ENCODE measurements around the gene MYO5B.

MYO5B gene

DNA sequence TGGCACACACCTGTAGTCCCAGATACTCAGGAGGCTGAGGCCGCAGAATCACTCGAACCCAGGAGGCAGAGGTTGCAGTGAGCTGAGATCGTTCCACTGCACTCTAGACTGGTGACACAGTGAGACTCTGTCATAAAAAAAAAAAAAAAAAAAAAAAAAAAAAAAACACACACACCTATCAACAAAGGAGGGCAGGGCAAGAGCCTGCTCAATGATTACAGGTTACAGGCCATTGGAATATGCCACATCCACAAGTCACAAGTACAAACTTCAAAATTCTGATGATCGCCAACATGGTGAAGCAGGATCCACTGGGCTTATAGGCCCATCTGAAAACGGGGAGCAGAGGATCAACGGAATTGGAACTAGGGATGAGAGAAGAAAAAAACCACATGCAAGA lies 6.3 kb downstream of the MYO5B start:
- DNase-seq (ENCODE audit: low spot score) = no peak

DNA sequence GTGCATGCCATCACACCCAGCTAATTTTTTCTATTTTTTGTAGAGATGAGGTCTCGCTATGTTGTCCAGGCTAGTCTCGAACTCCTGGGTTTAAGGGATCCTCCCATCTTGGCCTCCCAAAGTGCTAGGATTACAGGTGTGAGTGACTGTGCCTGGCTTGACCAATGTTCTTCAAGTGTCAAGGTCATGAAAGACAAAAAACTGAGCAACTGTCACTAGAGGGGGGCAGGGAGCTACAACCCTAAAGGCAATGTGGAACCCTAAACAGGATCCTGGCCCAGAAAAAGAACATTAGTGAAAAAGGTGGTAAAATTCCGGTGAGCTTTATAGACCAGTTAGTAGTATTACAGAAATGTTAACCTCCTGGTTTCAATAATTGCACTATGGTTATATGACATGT lies 7.3 kb downstream of the MYO5B start:
- DNase-seq (ENCODE audit: low spot score) = no peak

DNA sequence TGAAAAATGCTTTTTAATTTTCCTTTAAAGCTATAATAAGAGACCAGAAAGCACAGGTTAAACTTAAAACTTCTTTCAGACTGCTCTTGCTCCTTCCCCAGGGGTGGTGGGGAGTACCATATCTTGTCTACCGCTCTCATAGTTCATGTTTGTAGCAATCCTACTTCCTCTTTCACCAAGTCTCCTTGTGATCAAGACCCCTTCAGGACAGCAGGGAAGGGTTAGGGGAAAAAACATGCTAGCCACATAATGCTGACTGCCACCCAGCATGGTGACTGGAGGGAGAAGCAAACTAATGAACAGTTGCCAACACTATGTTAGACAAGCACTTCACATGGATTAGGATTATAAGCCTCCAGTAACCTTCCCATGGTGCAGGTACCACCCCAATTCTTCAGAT lies 8.6 kb downstream of the MYO5B start:
- no peak for DNase-seq (ENCODE audit: low spot score)

DNA sequence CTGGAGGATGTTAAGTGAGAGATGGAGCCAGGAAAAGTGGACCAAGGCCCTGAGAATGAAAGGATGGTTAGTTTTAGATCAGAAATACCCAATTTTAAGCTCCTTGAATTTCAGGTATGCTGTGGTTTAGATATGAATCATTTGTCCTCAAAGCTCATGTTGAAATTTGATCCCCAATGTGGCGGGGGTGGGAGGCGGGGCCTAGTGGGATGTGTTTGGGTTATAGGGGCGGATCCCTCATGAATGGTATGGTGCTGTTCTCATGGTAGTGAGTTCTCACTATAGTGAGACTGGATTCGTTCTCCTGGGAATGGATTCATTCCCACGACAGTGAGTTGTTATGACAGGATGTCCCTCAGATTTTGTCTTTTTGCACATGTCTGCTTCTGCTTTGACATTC lies 11.4 kb downstream of the MYO5B start:
- DNase-seq (ENCODE audit: low spot score) = no peak

DNA sequence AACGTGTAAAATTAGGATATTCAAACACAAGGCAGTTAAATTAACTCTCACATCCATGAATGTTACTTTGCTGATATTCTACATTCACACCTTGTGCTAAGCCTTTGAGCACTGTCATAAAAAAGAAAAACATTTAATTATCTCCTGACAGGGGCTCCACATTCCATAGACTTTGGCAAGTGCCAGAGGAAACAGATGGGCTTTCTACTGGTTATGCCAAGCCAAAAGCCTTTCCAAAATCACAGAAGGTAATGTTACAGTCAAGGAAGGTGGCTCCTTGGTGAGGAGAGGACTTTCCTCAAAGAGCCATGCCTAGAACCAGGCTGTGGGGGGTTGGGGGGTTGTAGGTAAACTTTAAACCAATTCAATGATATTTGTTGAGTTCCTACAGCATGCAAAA lies 12.4 kb downstream of the MYO5B start:
- DNase-seq (ENCODE audit: low spot score) = no peak

DNA sequence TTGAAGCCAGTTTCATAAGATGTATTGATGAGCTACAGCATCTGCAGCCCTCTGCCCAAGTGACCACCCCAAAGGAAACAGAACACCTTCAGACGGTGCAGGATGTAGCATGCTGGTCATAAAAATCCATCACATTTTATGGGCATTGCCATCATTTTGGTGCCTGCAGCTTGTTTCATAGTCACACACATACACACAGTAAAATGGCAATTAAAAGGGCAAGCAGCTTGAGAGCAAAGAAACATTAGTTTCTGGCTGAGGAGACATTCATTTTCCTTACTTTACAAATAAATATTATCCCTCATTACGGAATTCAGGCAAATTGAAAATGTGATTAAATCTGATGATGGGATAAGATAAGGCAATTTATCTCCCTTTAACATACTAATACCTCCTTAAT lies 13.4 kb downstream of the MYO5B start:
- DNase-seq (ENCODE audit: low spot score) = no peak

DNA sequence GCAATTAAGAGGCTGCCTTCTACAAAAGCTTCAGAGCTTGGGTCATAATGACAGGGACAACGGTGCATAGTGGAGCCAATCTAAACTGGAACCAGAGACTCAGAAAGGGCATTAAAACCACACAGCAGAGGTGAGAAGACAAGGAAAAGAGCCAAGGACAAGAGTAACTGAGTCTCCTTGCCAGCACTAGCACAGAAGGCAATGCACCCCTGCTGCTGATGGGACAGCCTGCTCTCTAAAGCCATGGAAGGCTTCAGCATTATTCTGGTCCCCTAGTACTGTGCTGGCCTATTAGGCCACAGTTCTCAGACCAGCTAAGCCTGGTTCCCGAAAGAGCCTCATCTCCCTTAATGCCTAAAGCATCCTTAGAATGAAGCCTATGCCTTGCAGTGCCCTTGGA lies 15.5 kb downstream of the MYO5B start:
- no peak for DNase-seq (ENCODE audit: low spot score)

DNA sequence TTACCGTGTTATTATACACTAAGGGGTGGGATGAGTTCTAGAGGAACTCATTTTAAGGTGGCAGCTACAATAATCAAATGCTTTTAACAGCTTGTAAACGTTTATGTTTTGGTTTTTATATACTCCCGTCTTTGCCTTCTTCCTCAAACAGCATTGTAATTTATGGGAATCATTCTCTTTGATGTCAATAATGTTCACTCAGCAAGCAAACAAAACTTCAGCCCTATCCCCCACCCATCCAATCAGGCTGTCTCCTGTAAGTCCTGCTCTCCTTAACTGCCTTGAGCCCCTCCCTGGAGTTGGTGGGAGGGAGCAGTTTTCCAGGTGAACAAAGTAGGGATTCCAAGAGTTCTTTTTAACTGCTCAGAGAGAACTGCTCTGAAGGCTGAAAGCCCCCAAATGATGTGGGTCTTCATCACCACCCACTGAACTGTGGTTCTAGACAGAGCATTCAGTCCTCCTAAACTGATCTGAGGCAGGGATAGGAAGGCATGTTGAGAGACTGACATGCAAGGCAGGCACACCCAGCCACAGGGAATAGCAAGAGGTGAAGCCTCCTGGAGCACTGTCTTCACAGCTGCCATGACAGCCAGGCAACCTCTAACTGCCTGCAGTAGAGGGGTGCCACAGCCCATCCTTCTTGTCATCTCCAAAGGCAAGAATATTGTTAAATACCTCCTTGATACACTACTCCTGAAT lies 17.5 kb downstream of the MYO5B start:
- DNase-seq (ENCODE audit: low spot score) = no peak

DNA sequence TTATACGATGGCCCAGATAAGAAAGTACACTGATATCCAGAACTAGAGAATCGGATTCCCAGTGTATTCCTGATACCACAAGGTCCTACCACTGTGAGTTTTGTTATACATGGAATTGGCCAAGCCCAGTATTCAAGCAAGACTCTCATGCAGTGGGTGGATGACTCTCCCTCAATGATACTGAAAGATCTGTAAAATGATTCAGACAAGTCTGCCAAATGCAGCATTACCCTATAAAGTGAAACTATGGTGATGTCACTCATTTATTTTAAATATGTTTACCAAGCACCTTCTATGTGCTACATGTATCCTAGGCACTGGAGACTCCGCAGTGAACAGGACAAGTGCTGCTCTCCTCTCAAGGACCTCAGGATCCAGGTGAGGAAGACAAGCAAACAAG lies 22.6 kb downstream of the MYO5B start:
- no peak for DNase-seq (ENCODE audit: low spot score)

DNA sequence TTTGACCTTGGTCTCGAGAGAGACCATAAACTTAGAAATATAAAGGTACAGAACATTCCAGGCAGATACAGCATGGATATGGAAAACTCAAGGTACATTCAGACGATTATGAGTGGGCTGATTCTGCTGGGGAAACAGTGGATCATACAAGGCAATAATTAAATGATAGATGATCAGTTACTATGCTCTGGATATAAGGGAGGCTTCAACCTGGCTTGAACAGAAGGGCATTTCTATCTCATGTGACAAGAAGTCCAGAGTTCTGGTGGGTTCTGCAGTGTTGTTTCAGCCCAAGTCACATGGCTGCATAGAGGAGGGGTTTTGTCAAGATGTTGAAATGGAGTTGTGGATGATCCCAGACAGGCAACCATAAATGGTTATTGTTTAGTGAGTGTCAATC lies 23.5 kb downstream of the MYO5B start:
- no peak for DNase-seq (ENCODE audit: low spot score)

DNA sequence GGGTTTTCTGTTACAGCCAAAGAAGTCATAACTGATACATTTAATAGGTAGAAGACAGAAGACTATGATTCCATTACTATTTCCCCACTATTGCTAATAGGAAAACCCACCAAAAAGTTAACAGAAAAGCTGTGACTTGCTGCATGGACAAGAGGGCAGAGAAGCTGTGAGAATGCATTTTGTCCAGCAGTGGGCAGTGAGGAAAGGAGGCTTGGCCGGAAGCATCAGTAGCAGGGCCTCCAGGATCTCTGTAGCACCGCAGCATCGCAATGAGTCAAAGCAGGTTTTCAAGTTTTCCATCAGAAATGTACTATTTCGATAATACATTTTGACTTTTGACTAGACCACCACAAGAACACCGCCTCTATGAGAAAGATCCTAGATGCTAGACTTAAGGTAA lies 24.9 kb downstream of the MYO5B start:
- DNase-seq (ENCODE audit: low spot score) = no peak

DNA sequence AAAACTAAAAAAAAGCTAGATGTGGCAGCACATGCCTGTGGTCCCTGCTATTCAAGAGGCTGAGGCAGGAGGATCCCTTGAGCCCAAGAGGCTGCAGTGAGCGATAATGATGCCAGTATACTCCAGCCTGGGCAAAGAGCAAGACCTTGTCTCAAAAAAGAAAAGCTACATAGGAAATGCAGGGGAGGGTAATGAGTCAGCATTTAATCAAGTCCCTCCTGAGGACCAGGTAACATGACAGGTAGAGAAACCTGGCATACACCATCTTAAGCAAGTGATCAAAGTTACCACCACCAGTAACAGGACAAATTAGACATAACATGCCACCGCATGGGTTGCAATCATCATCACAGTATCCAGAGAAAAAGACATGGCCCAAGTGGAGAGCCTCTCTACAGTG lies 25.8 kb downstream of the MYO5B start:
- no peak for DNase-seq (ENCODE audit: low spot score)

DNA sequence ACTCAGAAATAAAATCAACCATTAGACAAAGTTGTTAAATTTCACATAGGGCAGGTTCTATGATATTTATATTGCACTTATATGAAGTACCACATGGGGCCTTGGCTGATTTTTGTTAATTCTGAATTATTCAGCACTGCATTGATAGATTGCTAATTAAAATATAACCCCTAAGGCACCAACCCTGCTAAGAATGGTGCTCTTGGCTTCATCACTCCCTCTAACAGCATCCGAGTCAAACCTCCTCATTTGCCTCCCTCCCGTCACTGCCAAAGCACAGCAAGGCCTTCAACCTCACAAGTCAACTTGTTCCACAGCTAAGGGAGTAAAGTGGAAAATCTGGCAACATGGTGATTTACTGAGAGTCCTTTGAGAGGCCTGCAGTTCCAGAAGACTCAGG lies 27.0 kb downstream of the MYO5B start:
- no peak for DNase-seq (ENCODE audit: low spot score)

DNA sequence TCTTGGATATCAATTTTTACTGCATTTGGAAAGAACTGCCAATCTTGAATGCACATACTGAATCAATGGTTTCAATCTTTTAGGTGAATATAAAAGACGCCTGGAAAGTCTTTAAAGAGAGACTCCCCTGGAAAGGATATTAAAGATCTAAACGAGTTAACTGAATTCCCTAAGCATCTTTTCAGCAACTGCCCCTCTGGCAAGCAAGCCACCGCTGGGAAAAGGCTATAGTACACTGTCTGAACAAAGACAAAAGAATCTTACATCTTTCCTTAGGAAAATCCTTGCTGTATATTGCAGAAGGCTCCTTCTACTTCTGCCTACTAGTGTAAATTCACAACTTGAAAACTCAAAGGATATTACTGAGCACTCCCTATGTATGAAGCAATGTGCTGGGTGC lies 28.0 kb downstream of the MYO5B start:
- no peak for DNase-seq (ENCODE audit: low spot score)

DNA sequence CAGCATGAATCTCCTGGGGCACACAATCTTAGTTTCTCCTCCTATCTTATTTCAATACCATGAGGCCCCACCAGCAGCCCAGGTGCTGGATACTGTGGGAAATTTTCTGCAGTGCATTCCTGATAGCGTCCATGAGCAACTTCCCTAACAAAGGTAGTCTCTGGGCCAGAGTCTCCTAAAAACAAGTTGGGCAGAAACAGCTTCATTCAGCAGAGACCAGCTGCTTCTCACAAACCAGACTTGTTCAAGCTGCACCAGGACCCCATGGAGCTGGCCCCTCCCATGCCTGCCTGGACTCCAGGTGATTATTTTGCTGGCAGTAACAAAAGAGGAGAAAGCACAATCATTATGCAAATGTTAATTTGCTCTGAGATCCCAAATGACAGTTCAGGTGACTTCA lies 31.4 kb downstream of the MYO5B start:
- DNase-seq (ENCODE audit: low spot score) = no peak

DNA sequence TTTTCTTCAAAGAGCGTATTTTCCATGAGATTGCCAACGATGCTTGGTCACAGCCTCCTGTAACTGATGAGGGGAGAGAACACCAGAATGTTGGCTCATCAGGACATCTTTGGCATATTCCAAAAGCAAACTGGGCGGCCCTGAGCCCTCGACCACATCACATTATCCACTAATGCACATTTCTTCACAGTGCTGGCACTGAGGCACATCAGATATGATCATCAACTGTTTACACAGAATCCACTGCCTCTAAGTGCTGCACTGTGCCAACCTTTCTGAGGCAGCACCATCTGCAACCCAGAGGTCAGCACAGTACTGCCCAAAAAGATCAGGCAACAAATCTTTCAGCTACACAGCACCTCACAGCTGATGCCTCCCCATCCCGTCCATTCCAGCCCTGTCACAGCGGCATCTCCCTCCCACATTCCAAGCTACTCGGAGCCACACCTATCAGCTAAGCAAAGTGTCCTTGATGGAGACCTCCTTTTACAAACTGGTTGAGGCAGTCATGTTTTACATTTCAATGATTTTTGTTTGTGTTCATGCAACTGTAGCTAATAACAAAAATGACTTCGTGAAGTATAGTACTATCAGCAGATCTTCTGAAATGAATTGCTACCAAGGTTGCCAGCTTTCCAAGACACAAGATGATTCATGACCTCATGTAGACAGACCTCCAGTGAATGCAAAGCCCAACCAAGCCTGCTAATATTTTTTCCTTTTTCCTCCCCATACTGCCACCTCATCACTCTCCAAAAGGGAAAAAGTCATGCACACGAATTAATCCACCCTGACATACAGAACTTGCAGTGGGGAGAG lies 32.3 kb downstream of the MYO5B start:
- DNase-seq (ENCODE audit: low spot score) = no peak

DNA sequence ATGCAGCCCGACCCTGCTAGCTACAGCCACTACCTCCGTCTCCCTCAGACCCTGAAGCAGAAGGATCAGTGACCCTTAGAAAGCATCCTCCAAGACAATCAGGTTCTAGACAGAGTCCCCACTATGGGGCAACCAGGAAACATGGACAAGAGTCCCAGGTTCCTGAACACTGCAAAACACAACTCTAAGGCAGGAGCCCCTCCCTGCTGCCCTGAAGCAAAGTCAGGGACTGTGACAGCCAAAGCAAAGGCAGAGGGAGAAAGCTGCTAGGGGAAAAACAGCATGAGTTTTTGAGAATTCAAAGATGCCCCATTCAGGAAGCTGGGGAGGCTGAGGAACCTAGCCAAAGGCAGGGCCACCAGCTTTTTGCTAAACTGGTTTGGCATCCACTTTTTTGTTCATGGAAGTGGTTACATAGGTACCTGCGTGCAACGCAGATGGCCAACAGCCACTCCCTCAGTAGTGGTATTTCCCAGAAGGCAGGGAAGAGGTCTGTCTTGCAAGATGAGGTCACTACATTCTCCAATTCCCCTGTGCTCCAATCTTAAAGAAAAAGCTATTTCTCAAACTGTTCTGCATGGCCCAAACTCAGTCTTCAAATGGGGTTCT lies 33.2 kb downstream of the MYO5B start:
- no peak for DNase-seq (ENCODE audit: low spot score)

DNA sequence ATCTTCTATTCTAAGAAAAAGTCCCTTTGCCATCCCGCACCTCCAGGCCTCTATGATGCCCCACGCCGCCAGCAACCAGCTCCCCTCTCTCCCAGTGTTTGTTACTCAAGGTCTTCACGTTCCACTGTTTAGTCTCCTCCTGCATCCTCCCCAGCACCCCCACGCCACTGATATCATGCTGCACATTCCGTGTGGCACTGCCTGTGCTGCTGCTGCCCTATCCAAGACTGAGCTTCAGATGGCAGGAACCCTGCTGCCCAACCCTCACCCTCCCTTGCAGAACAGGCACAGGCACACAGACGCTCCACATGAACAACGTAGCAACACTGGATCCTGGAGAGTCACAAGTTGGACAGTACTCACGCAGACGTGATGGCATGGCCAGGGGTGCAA lies 35.3 kb downstream of the MYO5B start:
- DNase-seq (ENCODE audit: low spot score) = no peak

DNA sequence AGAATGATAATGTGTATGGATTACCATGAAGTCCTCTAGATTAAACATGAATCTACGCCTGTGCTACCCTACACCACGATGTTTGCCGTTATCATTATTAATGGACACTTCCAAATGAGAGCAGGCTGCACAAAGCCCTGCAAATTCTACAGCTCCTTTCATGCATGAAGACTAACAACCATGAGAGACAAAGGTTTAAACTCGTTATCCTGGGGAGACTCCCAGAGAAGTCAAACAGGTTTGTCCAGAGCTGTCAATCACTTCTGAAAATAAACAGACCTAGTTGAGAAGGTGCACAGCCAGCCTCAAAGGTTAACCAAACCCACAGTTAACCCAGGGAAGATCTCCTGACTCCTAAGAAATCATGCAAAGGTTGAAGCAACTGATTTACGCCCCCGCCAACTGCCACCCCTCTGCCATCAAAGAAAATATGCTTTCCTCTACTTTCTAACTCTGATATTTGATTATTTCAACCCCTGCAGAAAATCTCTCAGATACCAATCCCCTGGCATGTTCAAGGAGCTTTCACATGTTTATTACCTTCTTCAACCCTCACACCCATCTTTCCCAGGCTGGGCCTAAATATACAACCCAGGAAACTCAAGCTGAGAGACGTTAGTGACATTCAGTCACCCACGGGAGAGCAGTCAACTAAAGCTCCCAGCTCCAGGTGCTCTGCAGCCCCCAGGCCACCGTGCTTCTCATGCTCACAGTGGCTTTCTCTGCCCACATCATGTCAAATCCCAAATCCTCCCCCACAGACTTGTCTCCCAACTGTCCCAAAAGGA lies 35.9 kb downstream of the MYO5B start:
- no peak for DNase-seq (ENCODE audit: low spot score)

DNA sequence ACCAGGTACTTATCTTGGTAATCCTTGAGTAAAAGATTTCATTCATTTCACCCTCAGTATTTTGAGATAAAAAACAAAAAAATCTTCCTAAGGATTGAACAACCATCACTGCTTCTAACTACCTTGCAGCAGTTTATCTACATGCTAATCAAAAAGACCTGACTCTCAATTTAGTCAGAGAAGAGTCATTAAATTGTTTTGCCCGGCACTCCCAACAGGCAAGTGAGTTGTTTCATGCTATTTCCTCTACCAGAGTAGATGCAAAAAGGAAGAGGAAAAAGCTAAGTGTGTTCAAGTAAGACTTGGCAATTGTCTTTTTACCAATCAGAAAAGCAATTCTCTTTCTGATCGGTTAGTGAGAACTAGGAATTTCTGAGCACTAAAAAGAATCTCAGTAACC lies 39.5 kb downstream of the MYO5B start:
- no peak for DNase-seq (ENCODE audit: low spot score)

DNA sequence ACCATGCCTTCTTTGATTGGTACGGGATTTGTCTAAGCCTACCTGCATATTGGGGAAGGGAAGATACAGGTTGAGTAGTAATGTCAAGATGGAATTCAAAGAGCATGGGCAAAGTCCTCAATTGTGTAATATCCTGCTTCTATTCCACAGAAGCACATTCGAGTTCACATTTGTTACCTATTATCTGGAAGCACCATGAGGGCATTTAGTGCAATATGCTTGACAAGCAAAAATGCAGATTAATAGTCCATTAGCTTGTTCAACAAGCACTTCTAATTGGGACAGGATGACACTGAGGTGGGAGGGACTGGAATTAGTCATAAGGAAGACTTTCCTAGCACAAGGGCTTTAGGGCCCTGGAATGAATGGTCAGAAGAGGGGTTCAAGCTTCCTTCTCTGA lies 40.5 kb downstream of the MYO5B start:
- DNase-seq (ENCODE audit: low spot score) = no peak

DNA sequence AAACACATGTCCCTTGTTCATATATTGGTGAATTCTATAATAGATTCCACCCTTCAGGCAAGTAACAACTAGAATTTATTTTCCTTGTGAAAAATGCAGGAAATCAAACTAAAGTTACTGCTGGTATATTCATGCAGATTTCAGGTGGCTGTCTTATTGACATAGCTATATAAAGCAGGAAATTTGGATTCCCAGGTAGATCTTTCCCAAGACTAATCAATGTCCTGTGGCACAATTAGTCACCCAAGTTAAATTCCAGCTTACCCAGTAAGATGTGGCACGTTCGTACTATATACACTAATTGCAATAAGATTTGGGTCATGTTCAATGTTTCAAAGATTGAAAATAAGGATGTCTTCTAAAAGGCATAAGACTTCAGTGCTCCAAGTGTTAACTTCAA lies 42.0 kb downstream of the MYO5B start:
- DNase-seq (ENCODE audit: low spot score) = no peak

DNA sequence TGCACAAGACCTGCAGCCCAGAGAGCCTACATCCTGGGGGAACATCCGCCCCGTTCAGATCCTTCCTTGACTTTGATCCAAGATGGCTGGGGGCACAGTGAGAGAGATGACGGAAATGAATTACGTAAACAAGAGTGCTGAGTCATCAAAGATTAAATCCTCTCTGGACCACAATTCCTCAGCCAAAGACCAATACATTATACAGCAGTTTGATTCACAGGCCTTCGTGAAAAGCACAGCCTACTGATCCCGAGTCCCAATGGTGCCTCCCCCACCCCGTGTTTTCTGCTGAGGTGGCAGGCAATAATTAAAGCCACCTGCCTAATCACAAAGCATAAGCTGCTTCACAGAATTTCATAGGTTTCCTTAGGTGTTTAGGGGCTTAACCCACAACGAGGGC lies 43.0 kb downstream of the MYO5B start:
- no peak for DNase-seq (ENCODE audit: low spot score)
